Heart left ventricle (tissue), 16 donors: ENCODE data around the gene DNAJA3. TPM values are rescaled to one million over a fixed set of nuclear protein-coding genes. Genes with fewer than 3 reads are reported as not detected.
A peak's percentile ranks its signal among the peaks of the same experiment; 100 is the strongest.

Experiments used
- ATAC-seq, 4 donors: fragments of 200-7000 bp; cut with Tn5 transposase; one replicate each; pipeline ENCODE4 v1.9.1; 2020 to 2022; ENCODE audit warnings: moderate library complexity in 4 of 4, mild to moderate bottlenecking in 3 of 4, moderate number of reproducible peaks in 1 of 4
- DNase-seq, 5 donors: peaks; one replicate each; pipeline ENCODE4 v3.0.0-alpha.2; 2020
- H3K27ac ChIP-seq, 12 donors: fragments of 200-600 bp; sonication (generic) in 4 of 12; one replicate each; pipeline versions ENCODE4 v1.5.0 to v1.8.0; 2016 to 2022; ENCODE audit warnings: mild to moderate bottlenecking in 2 of 12
- H3K27me3 ChIP-seq, 9 donors: fragments of 200-600 bp; sonication (generic) in 2 of 9; one replicate each; pipeline versions ENCODE4 v1.5.1 to v1.8.0; 2016 to 2022; ENCODE audit warnings: mild to moderate bottlenecking in 3 of 9
- H3K36me3 ChIP-seq, 9 donors: fragments of 200-600 bp; sonication (generic) in 2 of 9; one replicate each; pipeline versions ENCODE4 v1.5.0 to v1.8.0; 2018 to 2022; ENCODE audit warnings: mild to moderate bottlenecking in 2 of 9
- H3K4me1 ChIP-seq, 12 donors: fragments of 200-600 bp; sonication (generic) in 4 of 12; one replicate each; pipeline versions ENCODE4 v1.5.0 to v1.8.0; 2016 to 2022; ENCODE audit warnings: mild to moderate bottlenecking in 3 of 12
- H3K4me3 ChIP-seq, 12 donors: fragments of 200-600 bp; sonication (generic) in 4 of 12; one replicate each; pipeline versions ENCODE4 v1.5.0 to v1.8.0; 2017 to 2022; ENCODE audit warnings: mild to moderate bottlenecking in 9 of 12, moderate library complexity in 4 of 12
- H3K9me3 ChIP-seq, 12 donors: fragments of 200-600 bp; sonication (generic) in 4 of 12; one replicate each; pipeline versions ENCODE4 v1.5.0 to v1.8.0; 2016 to 2022; ENCODE audit warnings: mild to moderate bottlenecking in 1 of 12
- POLR2A ChIP-seq, 2 donors: fragments of 450-650 bp; IDR thresholded peaks; one replicate each; pipeline ENCODE4 v1.6.1; 2017; ENCODE audit warnings: antibody characterized with exemption in 2 of 2, mild to moderate bottlenecking in 2 of 2, moderate library complexity in 2 of 2
- WGBS, 4 donors: extraction: QIAGEN DNeasy Blood & Tissue Kit in 2 of 4; methylation state at CpG; one replicate each; pipeline versions ENCODE4 v1.1.5 to v1.1.7; 2013 to 2018; 5-methylcytosine and 5-hydroxymethylcytosine counted together
- intact Hi-C, 10 donors: fragments of 100-400 bp; cut with DNase I; formaldehyde crosslinking; loops; one replicate each; pipeline versions ENCODE4 v1.11.1 to v1.14.2; 2022
- polyA plus RNA-seq, 2 donors: library from polyadenylated mRNA; stranded (reverse); fragments of 200-250 nt; gene quantifications; one replicate each; pipeline ENCODE4 v1.2.3, GENCODE V29; 2013
- total RNA-seq, 9 donors: library from RNA; depleted of rRNA in 2 of 9; stranded (reverse); fragments of >200 nt in 2 of 9; fragmentation: NEBNext Ultra II Directional in 3 of 9; extraction: Animal tissue kit (Norgen Biotek cat#: 25700) in 3 of 9; gene quantifications; one replicate each; pipeline versions ENCODE4 v1.1.0 to v1.2.4, GENCODE V29; 2016 to 2023
- TF ChIP-seq, protein P1 (sequence below), 12 donors: fragments of 200-600 bp; sonication (generic) in 4 of 12; IDR thresholded peaks; one replicate each; pipeline versions ENCODE4 v1.5.0 to v1.8.0; 2018 to 2022; ENCODE audit warnings: antibody characterized with exemption in 12 of 12, mild to moderate bottlenecking in 5 of 12
- donor health status: ischemic (EF 13 %, LVEDD 7.1; RV severe dilation, severe dysfunction).
- donor health status: healthy with polysubstance abuse.
- donor health status: DM: no; HTN: yes; CAD: no.
- donor health status: DM: no; HTN: no; CAD: no.
- donor health status: ischemic (EF 25% LVEDD 6.9; RV normal size, moderate dysfunction).
- donor health status: ischemic (EF 25% LVEDD 5.7; RV mildly dilated, moderate dysfunction).
- donor health status: healthy.
- donor health status: DM: yes; HTN: yes; CAD: no.
- donor health status: ischemic (EF 35%, LVEDD 5.7; RV mildly dilated, moderate dysfunction).
- donor health status: nonischemic (EF 11% LVEDD 7.7; RV severe dilation, severe dysfunction).
- donor health status: DM: yes; HTN: yes; CAD: no.
- donor health status: PGD.
- donor health status: ischemic (EF 29% LVEDD 5.4; RV normal size, mild dysfunction).
- donor health status: nonischemic (EF 23%, LVEDD 6.1; RV moderate dilation, normal function).

The DNAJA3 gene
- total and polyA plus RNA-seq, 11 donors: 47.4 to 88.4 (median 59.7) TPM

DNA sequence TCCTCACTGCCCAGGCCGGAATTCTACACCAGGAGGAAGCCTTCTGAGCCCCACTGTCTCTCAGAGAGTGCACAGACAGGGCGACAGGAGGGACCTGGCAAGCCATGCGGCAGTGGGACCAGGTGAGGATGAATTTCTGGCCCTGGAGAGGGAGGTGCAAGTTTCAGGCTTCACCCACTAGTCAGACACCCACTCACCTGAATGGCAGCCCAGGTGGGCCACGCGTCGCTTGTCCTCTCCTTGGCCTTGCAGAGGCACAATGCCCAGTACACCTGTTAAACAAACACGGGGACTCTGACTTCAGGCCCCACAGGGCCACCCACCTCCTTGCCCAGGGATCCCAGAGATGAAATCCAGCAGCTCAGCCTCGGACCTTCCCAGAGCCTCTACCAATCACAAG lies 13.5 kb upstream of the DNAJA3 start:
- Histone ChIP-seq H3K4me1 (peaks cover 0 to 67% (median 38%) of the 10 kb centered on the region in 12 donors), H3K36me3 (peaks cover 0 to 60% (median 19%) of the 10 kb centered on the region in 9 donors), H3K9me3 (no peaks in the 10 kb centered on the region), H3K27ac (peak overlapping the region in 7 of 12 donors; percentile 2 to 62 (median 47)), H3K27me3 (no peaks in the 10 kb centered on the region), H3K4me3 (no peak overlapping the region)
- TF ChIP-seq, protein P1, sequence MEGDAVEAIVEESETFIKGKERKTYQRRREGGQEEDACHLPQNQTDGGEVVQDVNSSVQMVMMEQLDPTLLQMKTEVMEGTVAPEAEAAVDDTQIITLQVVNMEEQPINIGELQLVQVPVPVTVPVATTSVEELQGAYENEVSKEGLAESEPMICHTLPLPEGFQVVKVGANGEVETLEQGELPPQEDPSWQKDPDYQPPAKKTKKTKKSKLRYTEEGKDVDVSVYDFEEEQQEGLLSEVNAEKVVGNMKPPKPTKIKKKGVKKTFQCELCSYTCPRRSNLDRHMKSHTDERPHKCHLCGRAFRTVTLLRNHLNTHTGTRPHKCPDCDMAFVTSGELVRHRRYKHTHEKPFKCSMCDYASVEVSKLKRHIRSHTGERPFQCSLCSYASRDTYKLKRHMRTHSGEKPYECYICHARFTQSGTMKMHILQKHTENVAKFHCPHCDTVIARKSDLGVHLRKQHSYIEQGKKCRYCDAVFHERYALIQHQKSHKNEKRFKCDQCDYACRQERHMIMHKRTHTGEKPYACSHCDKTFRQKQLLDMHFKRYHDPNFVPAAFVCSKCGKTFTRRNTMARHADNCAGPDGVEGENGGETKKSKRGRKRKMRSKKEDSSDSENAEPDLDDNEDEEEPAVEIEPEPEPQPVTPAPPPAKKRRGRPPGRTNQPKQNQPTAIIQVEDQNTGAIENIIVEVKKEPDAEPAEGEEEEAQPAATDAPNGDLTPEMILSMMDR (IDR thresholded peaks at IDR 0.05): no peak
- TF ChIP-seq POLR2A (IDR thresholded peaks at IDR 0.05): no peak
- no peak for ATAC-seq
- intact Hi-C loops: no loop called here
- WGBS, 4 donors: 76 to 91% (median 90%) methylated on average over 3 to 8 of the region's 8 CpGs
- peak in 1 of 5 donors; percentile 55 for DNase-seq

DNA sequence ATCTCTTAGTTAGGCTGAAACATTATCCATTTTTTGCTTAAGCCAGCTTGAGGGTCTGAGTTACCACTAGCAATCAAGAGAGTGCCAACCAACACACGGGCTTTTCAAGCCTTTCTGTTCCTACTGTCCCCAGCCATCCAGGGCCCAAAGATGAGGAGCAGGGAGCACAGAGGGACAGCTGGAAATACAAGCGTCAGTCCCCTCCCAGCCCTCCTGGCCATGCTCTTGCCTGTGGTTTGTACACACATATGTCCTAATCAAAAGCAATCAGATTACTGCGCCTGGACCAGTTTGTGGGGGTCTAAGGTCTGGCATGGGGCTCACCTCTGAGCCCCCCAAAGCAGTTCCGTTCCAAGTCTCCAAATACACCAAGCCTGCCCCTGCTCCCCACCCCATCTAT lies 12.8 kb upstream of the DNAJA3 start:
- Histone ChIP-seq H3K36me3 (peaks cover 0 to 53% (median 12%) of the 10 kb centered on the region in 9 donors), H3K27ac (peak overlapping the region in 1 of 12 donors; percentile 2), H3K4me1 (peaks cover 0 to 70% (median 38%) of the 10 kb centered on the region in 12 donors), H3K4me3 (no peak overlapping the region), H3K27me3 (no peaks in the 10 kb centered on the region), H3K9me3 (no peaks in the 10 kb centered on the region)
- TF ChIP-seq POLR2A (IDR thresholded peaks at IDR 0.05): no peak
- TF ChIP-seq, protein P1 (IDR thresholded peaks at IDR 0.05): no peak
- ATAC-seq (no peak), DNase-seq (no peak)
- intact Hi-C loops: no loop called here
- WGBS, 4 donors: 94 to 98% (median 97%) methylated on average over 4 of the region's 4 CpGs

DNA sequence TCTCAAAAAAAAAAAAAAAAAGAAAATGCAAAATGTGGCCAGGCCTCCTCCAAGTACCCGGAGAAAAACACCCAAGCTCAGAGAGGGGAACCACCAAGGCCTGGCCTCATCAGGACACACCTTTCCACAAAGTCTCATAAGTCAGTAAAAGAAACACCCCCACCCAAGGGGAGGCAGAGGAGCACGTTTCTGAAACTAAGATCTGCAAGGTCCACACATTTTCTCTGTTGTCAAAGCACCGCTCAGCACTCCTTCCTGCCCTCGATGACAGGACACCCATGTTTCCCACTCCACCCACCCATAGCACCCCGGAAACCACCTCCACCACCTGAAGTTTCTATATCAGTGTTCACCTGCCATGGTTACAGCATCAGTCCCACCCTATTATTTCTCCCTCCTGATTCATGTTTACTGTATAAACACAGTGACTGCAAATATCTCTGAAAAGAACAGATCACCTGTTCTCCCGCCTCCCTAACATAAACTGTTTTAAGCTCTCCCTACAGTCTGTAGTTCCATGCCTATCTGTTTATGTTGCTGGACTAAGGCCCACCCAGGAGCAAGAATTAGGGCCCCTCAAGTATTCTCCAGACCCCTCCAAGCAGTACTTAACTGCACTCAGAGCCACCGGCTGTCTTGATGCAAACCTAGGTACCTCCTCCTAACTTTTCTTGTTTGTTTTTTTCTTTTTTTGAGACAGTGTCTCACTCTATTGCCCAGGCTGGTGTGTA lies 11.3 kb upstream of the DNAJA3 start:
- peaks cover 0 to 40% (median 5%) of the 10 kb centered on the region in 9 donors for H3K36me3 ChIP-seq
- WGBS, 4 donors: 90 to 92% (median 91%) methylated on average over 7 of the region's 7 CpGs
- H3K27ac ChIP-seq: peak overlapping the region in 1 of 12 donors; percentile 96
- no peaks in the 10 kb centered on the region for H3K9me3 ChIP-seq
- no peak for TF ChIP-seq POLR2A (IDR thresholded peaks at IDR 0.05)
- TF ChIP-seq, protein P1 (IDR thresholded peaks at IDR 0.05): no peak
- no peaks in the 10 kb centered on the region for H3K27me3 ChIP-seq
- DNase-seq (no peak), ATAC-seq (no peak)
- H3K4me3 ChIP-seq: peak overlapping the region in 1 of 12 donors; percentile 96
- intact Hi-C loops: no loop called here
- peaks cover 0 to 69% (median 27%) of the 10 kb centered on the region in 12 donors for H3K4me1 ChIP-seq

DNA sequence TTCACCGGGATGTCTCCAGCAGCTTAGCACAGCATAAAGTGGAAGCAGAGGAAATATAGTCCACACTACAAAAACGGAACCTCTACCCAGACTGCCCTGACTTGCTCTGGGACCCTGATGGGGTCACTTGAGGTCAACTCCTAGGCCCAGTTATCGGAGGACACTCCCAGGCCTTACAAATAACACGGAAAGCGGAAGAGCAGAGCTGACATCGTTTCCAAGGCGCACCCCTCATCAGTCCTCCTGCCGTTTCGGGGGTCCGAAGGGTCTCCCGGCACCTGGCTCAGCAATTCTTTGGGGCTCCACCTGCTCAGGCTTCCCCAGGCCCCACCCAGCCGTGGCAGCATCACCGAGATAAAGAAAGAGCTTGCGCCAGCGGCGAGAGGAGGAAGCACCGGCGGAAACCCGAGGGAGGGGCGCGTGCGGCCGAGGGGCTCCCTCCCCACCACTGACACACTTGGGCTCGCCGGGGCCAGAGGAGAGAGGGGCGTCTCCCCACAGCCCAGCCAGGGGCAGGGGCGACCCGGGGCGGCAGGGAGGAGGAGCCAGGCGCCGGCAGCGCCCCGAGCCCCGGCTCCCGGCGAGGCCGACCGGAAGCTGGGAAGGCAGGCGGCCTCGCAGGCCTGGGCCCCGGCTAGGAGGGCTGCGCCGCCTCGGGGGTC lies 10.0 kb upstream of the DNAJA3 start:
- H3K27ac ChIP-seq: peak overlapping the region; percentile 59 to 96 (median 82)
- TF ChIP-seq, protein P1 (IDR thresholded peaks at IDR 0.05): no peak
- peak in 1 of 2 donors; percentile 17 for TF ChIP-seq POLR2A (IDR thresholded peaks at IDR 0.05)
- ATAC-seq (peak in 3 of 4 donors; percentile 17 to 42 (median 21)), DNase-seq (peak in 4 of 5 donors; percentile 51 to 80 (median 64))
- peaks cover 0 to 26% (median 3%) of the 10 kb centered on the region in 9 donors for H3K36me3 ChIP-seq
- whole genome bisulfite sequencing, 4 donors: 3 to 7% (median 5%) methylated on average over 15 to 44 of the region's 44 CpGs
- peaks cover 0 to 66% (median 20%) of the 10 kb centered on the region in 12 donors for H3K4me1 ChIP-seq
- intact Hi-C loops: no loop called here
- peak overlapping the region; percentile 72 to 99 (median 96) for H3K4me3 ChIP-seq
- no peaks in the 10 kb centered on the region for H3K9me3 ChIP-seq
- H3K27me3 ChIP-seq: no peaks in the 10 kb centered on the region
